Memory B cell (primary cell): Measurements from ENCODE around the gene KRTAP29-1.
"Not testable (repeated sequence)": the region's sequence is repeated elsewhere in the genome, so short reads cannot be mapped to it uniquely, and the experiment has no call there.

Experiments used
- ATAC-seq: fragments of 150-1000 bp; cut with Tn5 transposase; 2 replicates; pipeline ENCODE4 v1.10.0; 2021; ENCODE audit warnings: low read depth, mild to moderate bottlenecking, moderate library complexity
- DNase-seq, 2 donors: peaks; one replicate each; pipeline ENCODE4 v3.0.0; 2022; ENCODE audit warnings: low spot score in 2 of 2
- H3K27ac Mint-ChIP-seq: one replicate; pipeline ENCODE4 v1.8.0; 2022; ENCODE audit warnings: mild to moderate bottlenecking, moderate library complexity, mixed read lengths
- H3K27me3 Mint-ChIP-seq: one replicate; pipeline ENCODE4 v1.8.0; 2022; ENCODE audit warnings: mixed read lengths
- H3K36me3 Mint-ChIP-seq: one replicate; pipeline ENCODE4 v1.8.0; 2022; ENCODE audit warnings: mild to moderate bottlenecking, mixed read lengths
- H3K4me1 Mint-ChIP-seq: one replicate; pipeline ENCODE4 v1.8.0; 2022; ENCODE audit warnings: mixed read lengths
- H3K4me3 Mint-ChIP-seq: one replicate; pipeline ENCODE4 v1.8.0; 2022; ENCODE audit warnings: mild to moderate bottlenecking, moderate library complexity, mixed read lengths
- H3K9me3 Mint-ChIP-seq: one replicate; pipeline ENCODE4 v1.8.0; 2022; ENCODE audit warnings: mixed read lengths

The KRTAP29-1 gene

GRCh38 chr17:41258406-41258805 is 44.2 kb downstream of the KRTAP29-1 start:
- Mint-ChIP-seq H3K27me3 (peaks cover 38% of the 10 kb centered on the region), H3K4me1 (peaks cover 3% of the 10 kb centered on the region), H3K36me3 (no peaks in the 10 kb centered on the region), H3K27ac (no peak overlapping the region), H3K4me3 (no peak overlapping the region), H3K9me3 (no peaks in the 10 kb centered on the region)
- ATAC-seq, result no peak
- no peak for DNase-seq

GRCh38 chr17:41256291-41256685 is 46.4 kb downstream of the KRTAP29-1 start:
- DNase-seq (no peak), ATAC-seq (no peak)
- Mint-ChIP-seq H3K9me3 (no peaks in the 10 kb centered on the region), H3K4me1 (peaks cover 4% of the 10 kb centered on the region), H3K36me3 (no peaks in the 10 kb centered on the region), H3K27ac (no peak overlapping the region), H3K4me3 (no peak overlapping the region), H3K27me3 (peaks cover 38% of the 10 kb centered on the region)

GRCh38 chr17:41255381-41256290 is 47.0 kb downstream of the KRTAP29-1 start, which contains the start of gene KRTAP9-9:
Gene KRTAP9-9 (plus strand): TSS chr17:41255384.
- H3K4me1 Mint-ChIP-seq, result not testable (repeated sequence)

GRCh38 chr17:41254861-41255260 is 47.8 kb downstream of the KRTAP29-1 start:
- no peak overlapping the region for H3K27ac Mint-ChIP-seq
- peaks cover 6% of the 10 kb centered on the region for H3K4me1 Mint-ChIP-seq
- DNase-seq (no peak), ATAC-seq (no peak)
- no peaks in the 10 kb centered on the region for H3K36me3 Mint-ChIP-seq
- H3K9me3 Mint-ChIP-seq, result no peaks in the 10 kb centered on the region
- H3K4me3 Mint-ChIP-seq, result no peak overlapping the region
- peaks cover 40% of the 10 kb centered on the region for H3K27me3 Mint-ChIP-seq

More at GRCh38 chr17:41255381-41256290, 47.0 kb downstream of the KRTAP29-1 start, which contains the start of gene KRTAP9-9:
- H3K9me3 Mint-ChIP-seq, H3K27ac Mint-ChIP-seq, H3K36me3 Mint-ChIP-seq, H3K4me3 Mint-ChIP-seq, DNase-seq, ATAC-seq: not testable (repeated sequence)
- peaks cover 38% of the 10 kb centered on the region for H3K27me3 Mint-ChIP-seq
